ENCODE measurements around the gene MBNL2.
A peak's percentile ranks its signal among the peaks of the same experiment; 100 is the strongest.

The MBNL2 gene

GRCh38 chr13:97246596-97247158 lies 24.5 kb downstream of the MBNL2 start:
- H3K27ac Mint-ChIP-seq, result no peak overlapping the region
- no peaks in the 10 kb centered on the region for H3K9me3 Mint-ChIP-seq
- ATAC-seq (replicated peaks) (no peak), DNase-seq (no peak)
- H3K36me3 Mint-ChIP-seq, result peaks cover 0 to 4% of the 10 kb centered on the region in 2 donors
- no peaks in the 10 kb centered on the region for H3K27me3 Mint-ChIP-seq
- peaks cover 18 to 35% of the 10 kb centered on the region in 2 donors for H3K4me1 Mint-ChIP-seq
- H3K4me3 Mint-ChIP-seq, result no peak overlapping the region

- Mint-ChIP-seq H3K9me3 (no peaks in the 10 kb centered on the region), H3K27ac (no peak overlapping the region), H3K27me3 (no peaks in the 10 kb centered on the region), H3K36me3 (peaks cover 0 to 3% of the 10 kb centered on the region in 2 donors), H3K4me3 (no peak overlapping the region), H3K4me1 (peaks cover 13 to 21% of the 10 kb centered on the region in 2 donors)
- DNase-seq (no peak), ATAC-seq (replicated peaks) (no peak)
Observed at GRCh38 chr13:97248243-97248642, 26.1 kb downstream of the MBNL2 start.

GRCh38 chr13:97249093-97249795 lies 27.1 kb downstream of the MBNL2 start:
- Mint-ChIP-seq H3K9me3 (no peaks in the 10 kb centered on the region), H3K4me3 (no peak overlapping the region), H3K4me1 (peaks cover 12 to 13% of the 10 kb centered on the region in 2 donors), H3K27ac (no peak overlapping the region), H3K27me3 (no peaks in the 10 kb centered on the region), H3K36me3 (peaks cover 0 to 2% of the 10 kb centered on the region in 2 donors)
- no peak for ATAC-seq (replicated peaks)
- no peak for DNase-seq

GRCh38 chr13:97249796-97250495 lies 27.8 kb downstream of the MBNL2 start:
- Mint-ChIP-seq H3K36me3 (peaks cover 0 to 2% of the 10 kb centered on the region in 2 donors), H3K4me3 (no peak overlapping the region)

GRCh38 chr13:97250560-97250959 lies 28.4 kb downstream of the MBNL2 start:
- H3K36me3 Mint-ChIP-seq, result peaks cover 0 to 2% of the 10 kb centered on the region in 2 donors

More at GRCh38 chr13:97249796-97250495, 27.8 kb downstream of the MBNL2 start:
- Mint-ChIP-seq H3K27ac (no peak overlapping the region), H3K4me1 (peaks cover 12 to 13% of the 10 kb centered on the region in 2 donors), H3K27me3 (no peaks in the 10 kb centered on the region), H3K9me3 (no peaks in the 10 kb centered on the region)
- DNase-seq (no peak), ATAC-seq (replicated peaks) (no peak)

GRCh38 chr13:97252735-97253134 lies 30.6 kb downstream of the MBNL2 start:
- Mint-ChIP-seq H3K4me3 (no peak overlapping the region), H3K36me3 (peaks cover 3 to 4% of the 10 kb centered on the region in 2 donors), H3K4me1 (peaks cover 30 to 37% of the 10 kb centered on the region in 2 donors), H3K27me3 (no peaks in the 10 kb centered on the region), H3K9me3 (peaks cover 0 to 2% of the 10 kb centered on the region in 2 donors), H3K27ac (no peak overlapping the region)
- ATAC-seq (replicated peaks) (no peak), DNase-seq (no peak)

More at GRCh38 chr13:97250560-97250959, 28.4 kb downstream of the MBNL2 start:
- Mint-ChIP-seq H3K27me3 (no peaks in the 10 kb centered on the region), H3K4me1 (peaks cover 16 to 18% of the 10 kb centered on the region in 2 donors), H3K4me3 (no peak overlapping the region), H3K27ac (no peak overlapping the region), H3K9me3 (no peaks in the 10 kb centered on the region)
- ATAC-seq (replicated peaks), result no peak
- no peak for DNase-seq

GRCh38 chr13:97253581-97254293 lies 31.6 kb downstream of the MBNL2 start:
- no peaks in the 10 kb centered on the region for H3K27me3 Mint-ChIP-seq
- no peak overlapping the region for H3K27ac Mint-ChIP-seq
- no peak overlapping the region for H3K4me3 Mint-ChIP-seq
- peaks cover 3% of the 10 kb centered on the region in 2 donors for H3K36me3 Mint-ChIP-seq
- peaks cover 35 to 44% of the 10 kb centered on the region in 2 donors for H3K4me1 Mint-ChIP-seq
- H3K9me3 Mint-ChIP-seq, result peaks cover 0 to 2% of the 10 kb centered on the region in 2 donors
- ATAC-seq (replicated peaks) (no peak), DNase-seq (no peak)

- ATAC-seq (replicated peaks), result no peak
- Mint-ChIP-seq H3K4me1 (peaks cover 41 to 51% of the 10 kb centered on the region in 2 donors), H3K27ac (no peak overlapping the region), H3K36me3 (peaks cover 3 to 5% of the 10 kb centered on the region in 2 donors), H3K4me3 (no peak overlapping the region), H3K27me3 (no peaks in the 10 kb centered on the region), H3K9me3 (peaks cover 0 to 2% of the 10 kb centered on the region in 2 donors)
- DNase-seq, result no peak
Observed at GRCh38 chr13:97254816-97255215, 32.7 kb downstream of the MBNL2 start.

- peak in 1 of 2 donors; percentile 38 for ATAC-seq (replicated peaks)
- no peak for DNase-seq
- peaks cover 3 to 10% of the 10 kb centered on the region in 2 donors for H3K36me3 Mint-ChIP-seq
- no peak overlapping the region for H3K4me3 Mint-ChIP-seq
- H3K4me1 Mint-ChIP-seq, result peaks cover 40 to 51% of the 10 kb centered on the region in 2 donors
- H3K27ac Mint-ChIP-seq, result no peak overlapping the region
- H3K9me3 Mint-ChIP-seq, result peaks cover 0 to 2% of the 10 kb centered on the region in 2 donors
- no peaks in the 10 kb centered on the region for H3K27me3 Mint-ChIP-seq
Observed at GRCh38 chr13:97255515-97256021, 33.4 kb downstream of the MBNL2 start.

GRCh38 chr13:97256343-97256783 lies 34.2 kb downstream of the MBNL2 start:
- Mint-ChIP-seq H3K36me3 (peaks cover 3 to 15% of the 10 kb centered on the region in 2 donors), H3K9me3 (peaks cover 0 to 2% of the 10 kb centered on the region in 2 donors), H3K27me3 (no peaks in the 10 kb centered on the region), H3K4me1 (peaks cover 43 to 59% of the 10 kb centered on the region in 2 donors), H3K27ac (no peak overlapping the region), H3K4me3 (no peak overlapping the region)
- DNase-seq, result no peak
- ATAC-seq (replicated peaks), result peak; percentile 33 to 45

- DNase-seq (no peak), ATAC-seq (replicated peaks) (no peak)
- Mint-ChIP-seq H3K4me3 (peak overlapping the region in 1 of 2 donors; percentile 32), H3K4me1 (peaks cover 52 to 68% of the 10 kb centered on the region in 2 donors), H3K9me3 (peaks cover 0 to 2% of the 10 kb centered on the region in 2 donors), H3K27ac (peak overlapping the region; percentile 2), H3K36me3 (peaks cover 3 to 20% of the 10 kb centered on the region in 2 donors), H3K27me3 (no peaks in the 10 kb centered on the region)
Observed at GRCh38 chr13:97257228-97257755, 35.2 kb downstream of the MBNL2 start.

GRCh38 chr13:97257800-97258799 lies 36.0 kb downstream of the MBNL2 start:
- Mint-ChIP-seq H3K27ac (peak overlapping the region; percentile 2), H3K9me3 (peaks cover 0 to 2% of the 10 kb centered on the region in 2 donors), H3K4me3 (peak overlapping the region in 1 of 2 donors; percentile 33), H3K27me3 (no peaks in the 10 kb centered on the region), H3K36me3 (peaks cover 4 to 22% of the 10 kb centered on the region in 2 donors), H3K4me1 (peaks cover 56 to 73% of the 10 kb centered on the region in 2 donors)
- peak; percentile 59 to 67 for ATAC-seq (replicated peaks)
- DNase-seq, result no peak
